ENCODE results near the gene MX2. TPM values are rescaled to one million over a fixed set of nuclear protein-coding genes. Genes with fewer than 3 reads are reported as not detected.
A peak's percentile ranks its signal among the peaks of the same experiment; 100 is the strongest.
"Not testable (repeated sequence)": the region's sequence is repeated elsewhere in the genome, so short reads cannot be mapped to it uniquely, and the experiment has no call there.

The MX2 gene
- total and polyA plus RNA-seq, 4 donors = 4.2 to 33.4 (median 9.3) TPM

DNA sequence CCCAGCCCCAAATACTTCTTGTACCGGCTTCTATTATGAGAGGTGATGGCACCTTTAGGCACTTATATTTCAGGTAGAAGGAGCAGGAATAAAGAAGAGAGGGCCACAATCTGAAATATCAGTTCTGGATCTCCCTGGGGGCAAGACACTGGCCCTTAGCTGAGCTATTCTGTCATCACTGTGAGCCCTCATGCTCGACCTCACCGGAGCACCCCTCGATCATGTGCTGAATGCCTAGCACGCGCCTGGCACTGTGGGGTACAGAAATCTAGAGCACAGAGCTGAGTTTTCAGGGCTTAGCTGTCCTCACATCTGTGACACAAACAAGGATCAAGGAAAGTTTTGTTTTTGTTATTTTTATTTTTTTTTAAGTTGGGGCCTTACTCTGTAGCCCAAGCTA, 56.6 kb downstream of the MX2 start:
- no peaks in the 10 kb centered on the region for H3K27me3 ChIP-seq (ENCODE audit: control insufficient read depth in 3 of 3, insufficient read depth in 3 of 3, low read length in 2 of 3)
- H3K4me1 ChIP-seq (ENCODE audit: control insufficient read depth in 5 of 5, insufficient read depth in 5 of 5, low read length in 5 of 5) = peaks cover 0 to 5% (median 3%) of the 10 kb centered on the region in 5 donors
- no peaks in the 10 kb centered on the region for H3K36me3 ChIP-seq (ENCODE audit: control insufficient read depth in 4 of 4, insufficient read depth in 4 of 4, low read length in 4 of 4)
- 95 to 99% methylated on average over 6 of the region's 6 CpGs for WGBS, 2 donors
- H3K27ac ChIP-seq (ENCODE audit: low read depth in 1 of 2, low read length in 1 of 2) = no peak overlapping the region
- no peaks in the 10 kb centered on the region for H3K9me3 ChIP-seq (ENCODE audit: control insufficient read depth in 4 of 4, insufficient read depth in 3 of 4, low read length in 3 of 4)
- ATAC-seq (ENCODE audit: insufficient read depth, low FRiP score) = no peak
- TF ChIP-seq, protein P1, sequence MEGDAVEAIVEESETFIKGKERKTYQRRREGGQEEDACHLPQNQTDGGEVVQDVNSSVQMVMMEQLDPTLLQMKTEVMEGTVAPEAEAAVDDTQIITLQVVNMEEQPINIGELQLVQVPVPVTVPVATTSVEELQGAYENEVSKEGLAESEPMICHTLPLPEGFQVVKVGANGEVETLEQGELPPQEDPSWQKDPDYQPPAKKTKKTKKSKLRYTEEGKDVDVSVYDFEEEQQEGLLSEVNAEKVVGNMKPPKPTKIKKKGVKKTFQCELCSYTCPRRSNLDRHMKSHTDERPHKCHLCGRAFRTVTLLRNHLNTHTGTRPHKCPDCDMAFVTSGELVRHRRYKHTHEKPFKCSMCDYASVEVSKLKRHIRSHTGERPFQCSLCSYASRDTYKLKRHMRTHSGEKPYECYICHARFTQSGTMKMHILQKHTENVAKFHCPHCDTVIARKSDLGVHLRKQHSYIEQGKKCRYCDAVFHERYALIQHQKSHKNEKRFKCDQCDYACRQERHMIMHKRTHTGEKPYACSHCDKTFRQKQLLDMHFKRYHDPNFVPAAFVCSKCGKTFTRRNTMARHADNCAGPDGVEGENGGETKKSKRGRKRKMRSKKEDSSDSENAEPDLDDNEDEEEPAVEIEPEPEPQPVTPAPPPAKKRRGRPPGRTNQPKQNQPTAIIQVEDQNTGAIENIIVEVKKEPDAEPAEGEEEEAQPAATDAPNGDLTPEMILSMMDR (IDR thresholded peaks at IDR 0.05; ENCODE audit: control extremely low read depth, extremely low read depth) = no peak
- H3K9ac ChIP-seq (ENCODE audit: insufficient read depth in 1 of 2, low read length in 2 of 2) = no peak overlapping the region
- H3K4me3 ChIP-seq = no peak overlapping the region
- no peak for DNase-seq

GRCh38 chr21:41418956-41419680, 57.3 kb downstream of the MX2 start:
- TF ChIP-seq, protein P1 (IDR thresholded peaks at IDR 0.05; ENCODE audit: control extremely low read depth, extremely low read depth) = no peak
- Histone ChIP-seq H3K9ac (ENCODE audit: insufficient read depth in 1 of 2, low read length in 2 of 2) (no peak overlapping the region), H3K27ac (ENCODE audit: low read depth in 1 of 2, low read length in 1 of 2) (peak overlapping the region in 1 of 2 donors; percentile 11), H3K4me1 (ENCODE audit: control insufficient read depth in 5 of 5, insufficient read depth in 5 of 5, low read length in 5 of 5) (peaks cover 0 to 5% (median 3%) of the 10 kb centered on the region in 5 donors), H3K36me3 (ENCODE audit: control insufficient read depth in 4 of 4, insufficient read depth in 4 of 4, low read length in 4 of 4) (no peaks in the 10 kb centered on the region), H3K9me3 (ENCODE audit: control insufficient read depth in 4 of 4, insufficient read depth in 3 of 4, low read length in 3 of 4) (no peaks in the 10 kb centered on the region), H3K4me3 (no peak overlapping the region), H3K27me3 (ENCODE audit: control insufficient read depth in 3 of 3, insufficient read depth in 3 of 3, low read length in 2 of 3) (no peaks in the 10 kb centered on the region)
- ATAC-seq (ENCODE audit: insufficient read depth, low FRiP score) (no peak), DNase-seq (peak in 2 of 3 donors; percentile 22 to 27)
- 86 to 91% methylated on average over 11 of the region's 11 CpGs for WGBS, 2 donors

- Histone ChIP-seq H3K27me3 (ENCODE audit: control insufficient read depth in 3 of 3, insufficient read depth in 3 of 3, low read length in 2 of 3) (no peaks in the 10 kb centered on the region), H3K27ac (ENCODE audit: low read depth in 1 of 2, low read length in 1 of 2) (peak overlapping the region; percentile 61 to 97), H3K9me3 (ENCODE audit: control insufficient read depth in 4 of 4, insufficient read depth in 3 of 4, low read length in 3 of 4) (no peaks in the 10 kb centered on the region), H3K36me3 (ENCODE audit: control insufficient read depth in 4 of 4, insufficient read depth in 4 of 4, low read length in 4 of 4) (no peaks in the 10 kb centered on the region), H3K4me1 (ENCODE audit: control insufficient read depth in 5 of 5, insufficient read depth in 5 of 5, low read length in 5 of 5) (peaks cover 0 to 5% (median 3%) of the 10 kb centered on the region in 5 donors), H3K9ac (ENCODE audit: insufficient read depth in 1 of 2, low read length in 2 of 2) (peak overlapping the region; percentile 72 to 91), H3K4me3 (peak overlapping the region; percentile 66)
- DNase-seq = peak; percentile 92 to 96 (median 96)
- TF ChIP-seq, protein P1 (IDR thresholded peaks at IDR 0.05; ENCODE audit: control extremely low read depth, extremely low read depth) = no peak
- peak; percentile 86 for ATAC-seq (ENCODE audit: insufficient read depth, low FRiP score)
- WGBS, 2 donors = 4 to 6% methylated on average over 53 to 54 of the region's 54 CpGs
Observed at GRCh38 chr21:41419921-41420862, 58.4 kb downstream of the MX2 start.

DNA sequence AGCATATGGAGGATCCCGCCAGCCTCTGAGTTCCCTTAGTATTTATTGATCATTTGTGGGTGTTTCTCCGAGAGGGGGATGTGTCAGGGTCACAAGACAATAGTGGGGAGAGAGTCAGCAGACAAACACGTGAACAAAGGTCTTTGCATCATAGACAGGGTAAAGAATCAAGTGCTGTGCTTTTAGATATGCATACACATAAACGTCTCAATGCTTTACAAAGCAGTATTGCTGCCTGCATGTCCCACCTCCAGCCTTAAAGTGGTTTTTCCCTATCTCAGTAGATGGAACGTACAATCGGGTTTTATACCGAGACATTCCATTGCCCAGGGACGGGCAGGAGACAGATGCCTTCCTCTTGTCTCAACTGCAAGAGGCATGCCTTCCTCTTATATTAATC, 59.2 kb downstream of the MX2 start:
- not testable (repeated sequence) for H3K4me1 ChIP-seq (ENCODE audit: control insufficient read depth in 5 of 5, insufficient read depth in 5 of 5, low read length in 5 of 5); H3K9me3 ChIP-seq (ENCODE audit: control insufficient read depth in 4 of 4, insufficient read depth in 3 of 4, low read length in 3 of 4); ATAC-seq (ENCODE audit: insufficient read depth, low FRiP score); H3K36me3 ChIP-seq (ENCODE audit: control insufficient read depth in 4 of 4, insufficient read depth in 4 of 4, low read length in 4 of 4); H3K4me3 ChIP-seq; DNase-seq; H3K27me3 ChIP-seq (ENCODE audit: control insufficient read depth in 3 of 3, insufficient read depth in 3 of 3, low read length in 2 of 3)
- WGBS, 2 donors = 18 to 20% methylated on average over 6 of the region's 8 CpGs
- Histone ChIP-seq H3K27ac (ENCODE audit: low read depth in 1 of 2, low read length in 1 of 2) (peak overlapping the region in 1 of 2 donors; percentile 97), H3K9ac (ENCODE audit: insufficient read depth in 1 of 2, low read length in 2 of 2) (peak overlapping the region in 1 of 2 donors; percentile 72)

Data from lung (tissue), 12 donors.